Left renal cortex interstitium (tissue), 4 donors: ENCODE measurements around the gene GLRX5. TPM values are rescaled to one million over a fixed set of nuclear protein-coding genes. Genes with fewer than 3 reads are reported as not detected.

ENCODE experiments used
- polyA plus RNA-seq, 4 donors: library from polyadenylated mRNA; unstranded; fragments of 120-200 nt; gene quantifications; one replicate each; pipeline ENCODE4 v1.2.1, GENCODE V29; 2013; ENCODE audit not compliant: insufficient read length in 4 of 4

Gene GLRX5
- polyA plus RNA-seq, 4 donors = 69.1 to 82.1 (median 71.7) TPM

Other genes starting within 250 kb of the GLRX5 start
- 10 to 100 TPM; 19.0 to 38.5 (median 27.0) TPM for gene CLMN, start 215.1 kb upstream of the GLRX5 start, polyA plus RNA-seq
- 1 to 10 TPM; 2.0 to 2.8 (median 2.2) TPM for gene SYNE3, start 18.4 kb upstream of the GLRX5 start, polyA plus RNA-seq
- gene TCL1B, start 151.4 kb downstream of the GLRX5 start, polyA plus RNA-seq = under 1 TPM; 0.32 to 0.58 (median 0.49) TPM
- 1 to 10 TPM in 2 of 4 donors, under 1 TPM in 2; 0.54 to 1.9 (median 1.1) TPM for gene TCL1A, start 179.1 kb downstream of the GLRX5 start, polyA plus RNA-seq